ENCODE results near the gene HMX2. TPM values are rescaled to one million over a fixed set of nuclear protein-coding genes. Genes with fewer than 3 reads are reported as not detected.
A peak's percentile ranks its signal among the peaks of the same experiment; 100 is the strongest.
"Not testable (repeated sequence)": the region's sequence is repeated elsewhere in the genome, so short reads cannot be mapped to it uniquely, and the experiment has no call there.

The HMX2 gene
- total RNA-seq, 6 experiments from 2014 or later = not detected

DNA sequence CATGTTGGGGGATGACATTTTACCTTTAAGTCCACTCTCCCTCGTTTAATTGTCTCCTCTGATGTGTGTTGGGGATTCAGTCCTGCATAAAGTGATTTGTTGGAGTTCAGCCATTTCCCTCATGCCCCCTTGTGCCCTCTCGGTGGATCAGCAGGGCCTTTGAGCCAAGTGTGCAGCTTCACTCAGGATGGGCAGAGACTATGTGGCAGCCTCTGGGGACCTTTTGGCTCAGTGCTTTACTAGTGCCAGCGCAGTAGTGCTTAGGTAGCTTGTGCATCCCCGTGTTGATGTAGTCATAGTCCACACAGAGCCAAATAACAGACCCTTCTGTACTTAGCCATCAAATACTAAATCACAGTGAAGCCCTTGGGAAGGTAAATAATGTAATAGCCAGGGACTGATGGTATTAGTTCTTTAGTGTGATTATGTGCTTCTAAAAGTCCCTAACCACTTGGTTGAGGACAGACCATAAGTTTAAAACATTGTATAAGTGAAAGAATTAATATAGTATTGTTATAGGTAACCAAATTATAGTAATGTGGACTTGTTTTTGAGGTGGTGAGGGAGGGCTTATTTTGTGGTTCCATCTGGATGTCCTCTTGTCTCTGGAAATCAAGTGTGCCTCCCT is 17.6 kb downstream of the HMX2 start:
- no peaks in the 10 kb centered on the region for H3K9me3 ChIP-seq
- no peak for ATAC-seq
- H3K27ac ChIP-seq = no peak overlapping the region
- no peaks in the 10 kb centered on the region for H3K27me3 ChIP-seq
- H3K4me3 ChIP-seq = no peak overlapping the region
- intact Hi-C loops (cut with DNase I) = no loop called here
- 71% methylated on average over 4 of the region's 4 CpGs for WGBS (ENCODE audit: insufficient coverage, low coverage, low lambda C conversion rate, missing lambda C conversion rate)
- peaks cover 0 to 2% (median 0%) of the 10 kb centered on the region in 4 donors for H3K4me1 ChIP-seq
- no peak for DNase-seq
- TF ChIP-seq, protein P1, sequence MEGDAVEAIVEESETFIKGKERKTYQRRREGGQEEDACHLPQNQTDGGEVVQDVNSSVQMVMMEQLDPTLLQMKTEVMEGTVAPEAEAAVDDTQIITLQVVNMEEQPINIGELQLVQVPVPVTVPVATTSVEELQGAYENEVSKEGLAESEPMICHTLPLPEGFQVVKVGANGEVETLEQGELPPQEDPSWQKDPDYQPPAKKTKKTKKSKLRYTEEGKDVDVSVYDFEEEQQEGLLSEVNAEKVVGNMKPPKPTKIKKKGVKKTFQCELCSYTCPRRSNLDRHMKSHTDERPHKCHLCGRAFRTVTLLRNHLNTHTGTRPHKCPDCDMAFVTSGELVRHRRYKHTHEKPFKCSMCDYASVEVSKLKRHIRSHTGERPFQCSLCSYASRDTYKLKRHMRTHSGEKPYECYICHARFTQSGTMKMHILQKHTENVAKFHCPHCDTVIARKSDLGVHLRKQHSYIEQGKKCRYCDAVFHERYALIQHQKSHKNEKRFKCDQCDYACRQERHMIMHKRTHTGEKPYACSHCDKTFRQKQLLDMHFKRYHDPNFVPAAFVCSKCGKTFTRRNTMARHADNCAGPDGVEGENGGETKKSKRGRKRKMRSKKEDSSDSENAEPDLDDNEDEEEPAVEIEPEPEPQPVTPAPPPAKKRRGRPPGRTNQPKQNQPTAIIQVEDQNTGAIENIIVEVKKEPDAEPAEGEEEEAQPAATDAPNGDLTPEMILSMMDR (IDR thresholded peaks at IDR 0.05) = no peak
- TF ChIP-seq POLR2A (IDR thresholded peaks at IDR 0.05) = no peak
- H3K36me3 ChIP-seq = peaks cover 0 to 38% (median 13%) of the 10 kb centered on the region in 4 donors

DNA sequence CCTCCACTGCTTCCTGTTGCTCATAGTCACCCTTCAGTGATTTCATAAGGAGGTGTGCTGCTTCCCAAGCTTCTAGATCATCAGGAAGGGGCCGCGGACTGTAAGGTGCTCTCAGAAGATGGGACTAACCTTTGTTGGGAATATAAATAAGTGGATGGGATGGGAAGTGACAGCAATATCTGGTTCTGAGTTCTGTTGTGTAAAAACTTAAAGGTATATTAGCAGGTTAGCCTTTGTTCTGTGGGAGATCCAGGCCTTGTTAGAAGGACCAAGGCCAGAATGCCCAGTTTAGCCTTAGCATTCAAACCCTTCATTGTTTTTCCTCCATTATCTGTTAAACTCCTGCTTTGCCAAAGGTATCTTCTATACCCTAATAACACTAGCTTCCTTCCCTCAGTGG is 18.7 kb downstream of the HMX2 start:
- no peak for TF ChIP-seq POLR2A (IDR thresholded peaks at IDR 0.05)
- TF ChIP-seq, protein P1 (IDR thresholded peaks at IDR 0.05) = no peak
- Histone ChIP-seq H3K27me3 (no peaks in the 10 kb centered on the region), H3K9me3 (no peaks in the 10 kb centered on the region), H3K4me1 (peaks cover 0 to 5% (median 0%) of the 10 kb centered on the region in 4 donors), H3K36me3 (peaks cover 0 to 29% (median 12%) of the 10 kb centered on the region in 4 donors), H3K27ac (no peak overlapping the region), H3K4me3 (no peak overlapping the region)
- WGBS (ENCODE audit: insufficient coverage, low coverage, low lambda C conversion rate, missing lambda C conversion rate) = 86% methylated on average over 2 of the region's 2 CpGs
- ATAC-seq = no peak
- intact Hi-C loops (cut with DNase I) = no loop called here
- DNase-seq = no peak

DNA sequence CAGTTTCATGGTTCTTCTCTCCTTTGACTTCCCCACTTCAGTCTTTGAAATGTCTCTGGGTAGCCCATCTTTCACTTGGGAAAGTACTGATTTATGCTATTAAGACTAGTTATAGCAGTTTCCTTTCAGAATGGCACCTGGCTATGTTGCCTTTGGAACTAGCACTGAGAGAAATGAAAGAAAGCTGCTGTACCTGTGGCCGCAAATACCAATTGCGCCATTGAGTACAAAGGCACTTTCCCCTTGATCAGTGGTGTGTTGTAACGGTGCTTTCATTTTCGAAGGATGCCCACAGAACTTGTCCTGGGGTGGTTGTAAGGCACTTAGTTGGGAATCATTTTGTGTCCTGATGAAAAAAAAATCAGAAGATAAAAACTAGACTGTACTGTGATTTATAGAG is 23.0 kb downstream of the HMX2 start:
- Histone ChIP-seq H3K36me3 (no peaks in the 10 kb centered on the region), H3K4me1 (peaks cover 0 to 5% (median 0%) of the 10 kb centered on the region in 4 donors), H3K9me3 (no peaks in the 10 kb centered on the region), H3K4me3 (no peak overlapping the region), H3K27ac (peak overlapping the region in 2 of 3 donors; percentile 2 to 3), H3K27me3 (no peaks in the 10 kb centered on the region)
- ATAC-seq = peak; percentile 90 to 96 (median 92)
- 32% methylated on average over 4 of the region's 4 CpGs for WGBS (ENCODE audit: insufficient coverage, low coverage, low lambda C conversion rate, missing lambda C conversion rate)
- intact Hi-C loops (cut with DNase I) = no loop called here
- no peak for TF ChIP-seq POLR2A (IDR thresholded peaks at IDR 0.05)
- TF ChIP-seq, protein P1 (IDR thresholded peaks at IDR 0.05) = no peak
- DNase-seq = peak in 1 of 3 donors; percentile 62

DNA sequence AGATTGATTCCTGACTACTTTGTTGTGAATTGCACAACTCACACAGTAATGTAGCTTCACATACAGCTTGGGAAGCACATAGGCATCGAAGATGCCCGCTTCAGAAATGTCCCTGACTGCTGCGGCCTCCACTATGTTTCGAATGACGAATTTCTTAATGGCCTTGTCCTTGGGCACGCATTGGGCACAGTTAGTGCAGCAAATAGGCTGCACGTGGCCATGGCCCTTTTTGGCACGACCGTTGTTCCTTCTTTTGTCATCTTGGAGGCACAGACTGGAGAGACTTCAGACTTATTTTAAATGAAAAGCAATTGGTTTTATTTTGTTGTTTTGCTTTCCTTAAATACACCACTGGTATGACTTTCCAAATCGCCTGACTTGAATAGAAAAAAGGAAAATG is 23.7 kb downstream of the HMX2 start:
- H3K36me3 ChIP-seq; ATAC-seq; DNase-seq; H3K4me1 ChIP-seq; H3K9me3 ChIP-seq; H3K4me3 ChIP-seq; H3K27me3 ChIP-seq; intact Hi-C loops (cut with DNase I); H3K27ac ChIP-seq: not testable (repeated sequence)
- WGBS (ENCODE audit: insufficient coverage, low coverage, low lambda C conversion rate, missing lambda C conversion rate) = 96% methylated on average over 10 of the region's 10 CpGs

DNA sequence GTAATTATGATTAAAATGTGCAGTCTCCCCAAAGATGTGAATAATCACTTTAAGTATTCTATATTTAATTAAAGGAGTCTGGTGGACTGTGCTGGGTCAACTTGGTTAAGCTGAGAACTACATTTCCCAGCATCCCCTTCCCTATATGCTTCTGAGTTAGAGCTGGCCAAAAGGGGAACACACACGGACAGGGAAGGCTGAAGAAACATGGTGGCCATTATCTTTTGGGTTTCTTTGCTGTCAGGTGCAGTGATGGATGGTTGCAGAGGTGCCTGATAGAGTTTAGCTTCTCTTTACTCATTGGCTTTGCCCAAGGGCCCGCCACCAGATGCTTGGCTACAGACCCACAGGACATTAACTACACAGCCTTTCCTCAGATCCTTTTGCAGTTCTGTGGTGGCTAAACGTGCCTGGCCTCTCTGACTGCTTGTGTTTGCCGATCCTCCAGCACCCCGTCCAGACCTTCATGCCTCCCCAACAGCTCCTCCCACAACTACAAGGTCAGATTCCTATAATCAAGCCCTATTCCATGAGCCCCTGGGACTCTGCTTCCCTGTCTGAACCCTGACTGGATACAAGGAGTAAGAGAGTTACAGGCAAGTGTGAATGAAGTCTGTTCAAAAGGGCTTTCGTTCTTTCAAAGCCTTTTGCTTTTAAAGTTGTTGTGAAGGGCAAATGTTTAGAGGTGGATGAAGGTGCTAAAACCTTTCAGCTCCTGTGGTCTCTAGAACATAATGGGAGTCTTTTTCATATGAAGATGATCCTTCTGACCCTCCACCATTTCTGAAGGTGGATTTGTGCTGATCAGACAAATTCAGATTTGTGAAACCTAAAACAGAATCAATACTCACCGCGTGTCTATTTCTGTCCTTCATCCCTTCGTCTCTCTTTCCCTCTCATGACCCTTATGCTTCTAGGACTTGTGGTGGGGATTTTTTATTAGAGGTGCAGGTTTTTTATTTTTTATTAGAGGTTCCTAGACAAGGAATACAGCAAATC is 27.8 kb downstream of the HMX2 start:
- Histone ChIP-seq H3K36me3 (no peaks in the 10 kb centered on the region), H3K9me3 (no peaks in the 10 kb centered on the region), H3K4me3 (no peak overlapping the region), H3K27ac (no peak overlapping the region), H3K27me3 (no peaks in the 10 kb centered on the region), H3K4me1 (peaks cover 0 to 1% (median 0%) of the 10 kb centered on the region in 4 donors)
- 72% methylated on average over 8 of the region's 9 CpGs for WGBS (ENCODE audit: insufficient coverage, low coverage, low lambda C conversion rate, missing lambda C conversion rate)
- intact Hi-C loops (cut with DNase I) = no loop called here
- ATAC-seq (no peak), DNase-seq (no peak)
- no peak for TF ChIP-seq POLR2A (IDR thresholded peaks at IDR 0.05)
- TF ChIP-seq, protein P1 (IDR thresholded peaks at IDR 0.05) = no peak

DNA sequence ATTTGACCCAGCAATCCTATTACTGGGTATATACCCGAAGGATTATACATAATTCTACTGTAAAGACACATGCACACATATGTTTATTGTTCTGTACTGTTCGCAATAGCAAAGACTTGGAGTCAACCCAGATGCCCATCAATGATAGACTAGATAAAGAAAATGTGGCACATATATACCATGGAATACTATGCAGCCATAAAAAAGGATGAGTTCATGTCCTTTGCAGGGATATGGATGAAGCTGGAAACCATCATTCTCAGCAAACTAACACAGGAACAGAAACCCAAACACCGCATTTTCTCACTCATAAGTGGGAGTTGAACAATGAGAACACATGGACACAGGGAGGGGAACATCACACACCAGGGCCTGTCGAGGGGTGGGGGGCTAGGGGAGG is 30.5 kb downstream of the HMX2 start:
- H3K9me3 ChIP-seq; H3K27me3 ChIP-seq; H3K27ac ChIP-seq; ATAC-seq; DNase-seq; H3K4me3 ChIP-seq; H3K36me3 ChIP-seq; H3K4me1 ChIP-seq; intact Hi-C loops (cut with DNase I): not testable (repeated sequence)
- whole genome bisulfite sequencing (ENCODE audit: insufficient coverage, low coverage, low lambda C conversion rate, missing lambda C conversion rate) = 94% methylated on average over 3 of the region's 4 CpGs

All from right lobe of liver (tissue), 6 donors.